ENCODE results near the gene SHISA2. TPM values are rescaled to one million over a fixed set of nuclear protein-coding genes. Genes with fewer than 3 reads are reported as not detected.

Gene SHISA2
- total RNA-seq, 1 experiment from 2014 or later: 1.2 TPM

GRCh38 chr13:26058704-26059103 is 6.9 kb upstream of the SHISA2 start:
- no TSS peak for BruUV-seq (replicated peaks)
- POLR2A ChIA-PET: no interaction called here
- no peak for ATAC-seq
- Histone ChIP-seq H3K4me3 (ENCODE audit: low read depth in 2 of 2, low read length in 2 of 2) (no peak overlapping the region), H3K27ac (ENCODE audit: low read length) (no peak overlapping the region), H3K27me3 (ENCODE audit: control insufficient read depth, insufficient read depth, low read length) (no peaks in the 10 kb centered on the region; the same call in 1 of the 2 replicates), H3K9me3 (ENCODE audit: control insufficient read depth, insufficient read depth, low read depth, low read length) (no peaks in the 10 kb centered on the region), H3K4me1 (ENCODE audit: control insufficient read depth, insufficient read depth, low read length) (no peaks in the 10 kb centered on the region), H3K36me3 (ENCODE audit: control insufficient read depth, insufficient read depth, low read length) (no peaks in the 10 kb centered on the region)
- DNase-seq (ENCODE audit: low read depth, low spot score): no peak
- TF ChIP-seq POLR2AphosphoS5 (IDR thresholded peaks at IDR 0.05; ENCODE audit: low read depth, low read length) (no peak), REST (IDR thresholded peaks at IDR 0.05; ENCODE audit: insufficient read depth in 1 of 2, low read depth in 2 of 2, low read length in 1 of 2) (no peak), TCF7L2 (IDR thresholded peaks at IDR 0.05; ENCODE audit: low read depth, low read length) (no peak), CTCF (IDR thresholded peaks at IDR 0.05) (no peak), SIN3A (IDR thresholded peaks at IDR 0.05; ENCODE audit: borderline replicate concordance, insufficient read depth, low read depth, low read length) (no peak)
- CTCF ChIA-PET: no interaction called here
- intact Hi-C loops (cut with micrococcal nuclease; ENCODE audit: unreplicated experiment): no loop called here
- in situ Hi-C loops (cut with HindIII; ENCODE audit: low pct_unique_long_range_greater_than_20kb, low sequenced_read_pairs): no loop called here

GRCh38 chr13:26054896-26055295 is 3.1 kb upstream of the SHISA2 start:
- H3K9me3 ChIP-seq (ENCODE audit: control insufficient read depth, insufficient read depth, low read depth, low read length): no peaks in the 10 kb centered on the region
- no peaks in the 10 kb centered on the region for H3K4me1 ChIP-seq (ENCODE audit: control insufficient read depth, insufficient read depth, low read length)
- intact Hi-C loops (cut with micrococcal nuclease; ENCODE audit: unreplicated experiment) (no loop called here), in situ Hi-C loops (cut with HindIII; ENCODE audit: low pct_unique_long_range_greater_than_20kb, low sequenced_read_pairs) (no loop called here)
- H3K27me3 ChIP-seq (ENCODE audit: control insufficient read depth, insufficient read depth, low read length): peaks cover 5% of the 10 kb centered on the region; the same call in 1 of the 2 replicates
- no peak for ATAC-seq
- DNase-seq (ENCODE audit: low read depth, low spot score): no peak
- no peak for TF ChIP-seq TCF7L2 (IDR thresholded peaks at IDR 0.05; ENCODE audit: low read depth, low read length)
- TF ChIP-seq SIN3A (IDR thresholded peaks at IDR 0.05; ENCODE audit: borderline replicate concordance, insufficient read depth, low read depth, low read length): no peak
- ChIA-PET POLR2A (no interaction called here), CTCF (no interaction called here)
- BruUV-seq (replicated peaks): no TSS peak
- H3K27ac ChIP-seq (ENCODE audit: low read length): no peak overlapping the region
- no peaks in the 10 kb centered on the region for H3K36me3 ChIP-seq (ENCODE audit: control insufficient read depth, insufficient read depth, low read length)
- H3K4me3 ChIP-seq (ENCODE audit: low read depth in 2 of 2, low read length in 2 of 2): no peak overlapping the region

- DNase-seq (ENCODE audit: low read depth, low spot score): no peak
- H3K27me3 ChIP-seq (ENCODE audit: control insufficient read depth, insufficient read depth, low read length): peaks cover 12% of the 10 kb centered on the region
- H3K36me3 ChIP-seq (ENCODE audit: control insufficient read depth, insufficient read depth, low read length): no peaks in the 10 kb centered on the region
- ChIA-PET CTCF (interaction anchor here (1.1 kb wide), 1 partner anchor 479 kb away, joined by 3 read pairs; no protein-coding TSS in a partner anchor), POLR2A (no interaction called here)
- intact Hi-C loops (cut with micrococcal nuclease; ENCODE audit: unreplicated experiment) (no loop called here), in situ Hi-C loops (cut with HindIII; ENCODE audit: low pct_unique_long_range_greater_than_20kb, low sequenced_read_pairs) (no loop called here)
- no TSS peak for BruUV-seq (replicated peaks)
- no peaks in the 10 kb centered on the region for H3K9me3 ChIP-seq (ENCODE audit: control insufficient read depth, insufficient read depth, low read depth, low read length)
- no peak for TF ChIP-seq CTCF (IDR thresholded peaks at IDR 0.05)
- TF ChIP-seq REST (IDR thresholded peaks at IDR 0.05; ENCODE audit: insufficient read depth in 1 of 2, low read depth in 2 of 2, low read length in 1 of 2): no peak
- TF ChIP-seq TCF7L2 (IDR thresholded peaks at IDR 0.05; ENCODE audit: low read depth, low read length): no peak
- TF ChIP-seq SIN3A (IDR thresholded peaks at IDR 0.05; ENCODE audit: borderline replicate concordance, insufficient read depth, low read depth, low read length): no peak
- TF ChIP-seq POLR2AphosphoS5 (IDR thresholded peaks at IDR 0.05; ENCODE audit: low read depth, low read length): no peak
- H3K4me1 ChIP-seq (ENCODE audit: control insufficient read depth, insufficient read depth, low read length): no peaks in the 10 kb centered on the region
- no peak overlapping the region for H3K27ac ChIP-seq (ENCODE audit: low read length)
- no peak for ATAC-seq
- H3K4me3 ChIP-seq (ENCODE audit: low read depth in 2 of 2, low read length in 2 of 2): no peak overlapping the region
These were observed 1.7 kb upstream of the SHISA2 start for GRCh38 chr13:26053418-26053980.
